Coronary artery (tissue), 2 donors: Measurements from ENCODE around the gene MAPT.
"Not testable (repeated sequence)": the region's sequence is repeated elsewhere in the genome, so short reads cannot be mapped to it uniquely, and the experiment has no call there.

ENCODE experiments used
- DNase-seq: peaks from one replicate; pipeline ENCODE4 v3.0.0-alpha.2; 2017; ENCODE audit warnings: low spot score
- H3K27ac ChIP-seq, 2 donors: fragments of 200-600 bp; sonication (generic); one replicate each; pipeline ENCODE4 v1.5.1; 2016 to 2019
- H3K4me3 ChIP-seq: fragments of 200-600 bp; sonication (generic); 2 replicates; pipeline ENCODE4 v1.5.1; 2016; ENCODE audit warnings: mild to moderate bottlenecking, moderate library complexity
- TF ChIP-seq, protein P1 (sequence below): fragments of 200-600 bp; sonication (generic); IDR thresholded peaks from one replicate; pipeline ENCODE4 v1.5.1; 2019; ENCODE audit warnings: antibody characterized with exemption

Gene MAPT

DNA sequence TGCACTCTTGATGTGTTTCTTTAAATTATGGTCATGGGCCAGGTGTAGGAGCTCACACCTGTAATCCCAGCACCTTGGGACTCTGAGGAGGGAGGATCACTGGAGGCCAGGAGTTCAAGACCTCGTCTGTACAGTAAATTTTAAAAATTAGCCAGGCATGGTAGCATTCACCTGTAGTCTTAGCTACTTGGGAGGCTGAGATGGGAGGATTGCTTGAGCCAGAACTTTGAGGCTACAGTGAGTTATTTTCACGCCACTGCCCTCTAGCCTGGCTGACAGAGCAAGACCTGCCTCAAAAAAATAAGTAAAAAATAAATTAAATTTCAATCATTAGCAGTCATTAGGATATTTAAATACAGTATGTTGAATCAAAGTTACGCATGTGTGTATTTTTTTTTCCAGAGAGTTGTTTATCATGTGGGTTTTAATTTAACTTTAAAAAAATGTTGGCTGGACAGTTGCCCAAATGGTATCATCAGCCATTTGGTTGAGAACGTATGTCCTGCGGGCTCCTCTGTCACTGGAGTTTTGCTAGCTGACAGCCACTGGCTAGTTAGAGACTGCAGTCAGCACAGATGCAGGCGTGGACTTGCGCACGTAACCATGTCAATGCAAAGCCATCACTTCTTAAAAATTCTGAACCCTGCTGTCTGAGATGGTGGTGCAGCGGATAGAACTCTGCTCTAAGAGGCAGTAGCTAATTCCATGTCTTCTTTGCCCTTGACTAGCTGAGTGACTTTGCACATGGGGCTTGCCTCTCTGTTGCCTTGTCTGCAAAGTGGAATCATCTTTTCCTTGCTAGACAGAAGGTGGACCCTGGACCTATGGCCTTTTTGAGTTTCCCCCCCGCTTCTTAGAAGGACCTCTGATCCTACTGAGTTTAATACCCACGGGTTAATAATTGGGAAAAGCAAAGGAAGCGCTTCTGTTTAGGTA is 40.0 kb downstream of the MAPT start:
- Histone ChIP-seq H3K27ac (no peak overlapping the region), H3K4me3 (no peak overlapping the region)
- TF ChIP-seq, protein P1, sequence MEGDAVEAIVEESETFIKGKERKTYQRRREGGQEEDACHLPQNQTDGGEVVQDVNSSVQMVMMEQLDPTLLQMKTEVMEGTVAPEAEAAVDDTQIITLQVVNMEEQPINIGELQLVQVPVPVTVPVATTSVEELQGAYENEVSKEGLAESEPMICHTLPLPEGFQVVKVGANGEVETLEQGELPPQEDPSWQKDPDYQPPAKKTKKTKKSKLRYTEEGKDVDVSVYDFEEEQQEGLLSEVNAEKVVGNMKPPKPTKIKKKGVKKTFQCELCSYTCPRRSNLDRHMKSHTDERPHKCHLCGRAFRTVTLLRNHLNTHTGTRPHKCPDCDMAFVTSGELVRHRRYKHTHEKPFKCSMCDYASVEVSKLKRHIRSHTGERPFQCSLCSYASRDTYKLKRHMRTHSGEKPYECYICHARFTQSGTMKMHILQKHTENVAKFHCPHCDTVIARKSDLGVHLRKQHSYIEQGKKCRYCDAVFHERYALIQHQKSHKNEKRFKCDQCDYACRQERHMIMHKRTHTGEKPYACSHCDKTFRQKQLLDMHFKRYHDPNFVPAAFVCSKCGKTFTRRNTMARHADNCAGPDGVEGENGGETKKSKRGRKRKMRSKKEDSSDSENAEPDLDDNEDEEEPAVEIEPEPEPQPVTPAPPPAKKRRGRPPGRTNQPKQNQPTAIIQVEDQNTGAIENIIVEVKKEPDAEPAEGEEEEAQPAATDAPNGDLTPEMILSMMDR, result no peak
- DNase-seq, result no peak

DNA sequence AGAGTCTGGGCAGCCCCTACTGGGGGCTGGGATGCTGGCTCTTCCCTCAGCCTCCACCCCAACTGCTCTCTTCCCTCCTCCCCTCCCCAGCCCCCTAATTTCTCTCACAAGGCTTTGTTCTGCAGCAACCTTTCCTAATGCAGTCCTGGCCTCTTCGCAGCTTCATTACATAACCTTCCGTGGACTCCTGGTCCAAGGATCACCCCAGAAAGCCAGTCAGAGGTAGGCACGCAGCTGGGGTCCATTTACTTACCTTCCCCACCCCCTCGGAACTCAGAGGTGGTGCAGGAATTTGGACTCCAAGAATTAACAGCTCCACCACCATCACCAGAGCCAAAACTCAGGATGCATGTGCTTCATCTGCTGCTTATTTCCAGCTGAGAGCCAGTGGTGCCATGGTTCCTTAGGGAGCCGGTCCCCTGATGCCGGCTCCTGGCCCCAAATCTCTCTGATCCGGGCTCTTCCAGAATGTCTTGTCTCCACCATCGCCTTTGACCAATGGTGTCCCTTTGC is 40.9 kb downstream of the MAPT start:
- H3K27ac ChIP-seq, result no peak overlapping the region
- H3K4me3 ChIP-seq, result no peak overlapping the region
- TF ChIP-seq, protein P1, result no peak
- DNase-seq, result no peak

DNA sequence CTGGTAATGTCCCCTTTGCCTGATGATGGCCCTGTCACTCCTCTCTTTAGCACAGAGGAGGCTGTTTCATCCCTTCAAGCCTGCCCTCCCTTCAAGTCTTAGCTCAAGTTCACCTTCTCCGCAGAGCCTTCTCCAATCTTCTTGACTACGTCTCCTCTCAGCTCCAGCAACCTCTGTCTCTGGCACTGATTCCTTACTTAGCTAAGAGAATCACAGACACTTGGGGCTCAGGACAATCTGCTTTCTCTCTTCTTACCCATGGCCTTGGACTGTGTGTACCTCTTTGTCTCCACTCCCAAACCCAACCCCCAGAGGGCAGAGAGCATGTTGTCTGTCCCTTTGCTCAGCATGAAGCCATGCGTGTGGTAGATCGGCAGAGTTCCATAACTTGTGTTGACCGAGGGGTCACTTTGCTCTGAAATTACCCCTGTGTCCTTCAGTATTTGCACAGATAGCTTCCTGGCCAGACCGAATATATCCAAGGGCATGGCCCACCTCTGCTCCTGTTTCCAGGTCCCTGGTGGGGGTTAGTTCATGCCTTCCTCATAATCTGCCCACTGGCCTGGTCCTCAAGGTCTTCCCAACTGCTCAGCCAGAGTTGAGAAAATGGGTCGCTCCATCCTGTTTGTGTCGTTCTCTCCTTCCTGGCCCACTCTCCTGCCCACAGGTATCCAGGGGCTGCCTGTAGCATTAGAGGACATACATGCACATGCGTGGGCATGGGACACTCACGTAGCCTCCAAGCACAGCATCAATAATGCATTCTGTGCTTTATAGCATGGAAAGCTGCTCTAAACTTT is 41.6 kb downstream of the MAPT start:
- DNase-seq, result no peak
- TF ChIP-seq, protein P1, result no peak
- Histone ChIP-seq H3K4me3 (no peak overlapping the region), H3K27ac (no peak overlapping the region)

DNA sequence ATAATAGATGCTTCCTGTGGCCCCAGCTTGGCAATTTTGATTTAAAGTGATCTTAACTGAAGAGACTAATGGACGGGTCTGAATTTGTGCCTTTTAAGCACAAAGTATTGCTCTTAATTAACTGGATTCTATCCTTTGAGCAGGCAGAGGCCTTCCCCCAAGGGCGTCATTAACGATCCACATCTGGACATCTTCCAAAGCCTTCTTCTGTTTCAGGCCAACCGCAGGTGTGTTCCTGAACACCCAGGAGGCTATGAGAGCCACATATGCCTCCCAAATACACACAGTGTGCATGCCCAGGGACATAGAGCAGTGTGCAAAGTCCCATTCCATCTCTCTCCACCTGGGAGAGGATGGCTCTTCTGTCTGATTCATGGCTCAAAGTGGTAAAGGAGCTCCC is 42.3 kb downstream of the MAPT start:
- Histone ChIP-seq H3K27ac (no peak overlapping the region), H3K4me3 (no peak overlapping the region)
- TF ChIP-seq, protein P1, result no peak
- DNase-seq, result no peak

DNA sequence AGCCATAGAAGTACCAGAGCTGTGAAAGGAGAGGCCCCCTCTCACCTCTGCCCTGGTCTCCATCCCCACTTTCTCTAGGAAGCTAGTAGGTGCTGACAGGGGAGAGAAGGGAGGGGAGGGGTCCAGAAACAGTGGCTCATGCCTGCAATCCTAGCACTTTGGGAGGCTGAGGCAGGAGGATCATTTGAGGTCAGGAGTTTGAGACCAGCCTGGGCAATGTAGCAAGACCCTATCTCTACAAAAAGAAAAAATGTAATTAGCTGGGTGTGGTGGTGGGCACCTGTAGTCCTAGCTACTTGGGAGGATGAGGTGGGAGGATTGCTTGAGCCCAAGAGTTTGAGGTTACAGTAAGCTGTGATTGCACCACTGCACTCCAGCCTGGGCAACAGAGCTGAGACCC is 42.8 kb downstream of the MAPT start:
- DNase-seq, H3K27ac ChIP-seq, H3K4me3 ChIP-seq: not testable (repeated sequence)

DNA sequence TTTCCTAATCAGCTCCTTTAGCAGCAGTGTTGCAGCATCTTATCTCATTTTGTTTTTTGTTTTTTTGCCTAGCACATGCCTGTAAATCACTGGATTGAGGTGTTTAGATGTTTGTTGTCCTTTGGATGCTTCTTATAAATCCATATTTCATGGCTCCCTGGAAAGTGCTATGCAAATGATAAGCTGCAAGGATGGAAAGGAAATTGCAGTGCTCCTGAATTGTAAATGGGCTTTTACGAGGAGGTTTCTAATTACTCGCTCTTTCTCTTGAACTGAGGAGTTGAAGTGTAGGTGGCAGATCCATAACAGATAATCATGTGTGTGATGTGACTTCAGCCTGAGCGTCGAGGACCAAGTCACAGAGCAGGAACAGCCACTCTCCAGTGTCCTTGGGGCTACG is 45.0 kb downstream of the MAPT start:
- TF ChIP-seq, protein P1, result no peak
- no peak overlapping the region for H3K27ac ChIP-seq
- no peak overlapping the region for H3K4me3 ChIP-seq
- no peak for DNase-seq

DNA sequence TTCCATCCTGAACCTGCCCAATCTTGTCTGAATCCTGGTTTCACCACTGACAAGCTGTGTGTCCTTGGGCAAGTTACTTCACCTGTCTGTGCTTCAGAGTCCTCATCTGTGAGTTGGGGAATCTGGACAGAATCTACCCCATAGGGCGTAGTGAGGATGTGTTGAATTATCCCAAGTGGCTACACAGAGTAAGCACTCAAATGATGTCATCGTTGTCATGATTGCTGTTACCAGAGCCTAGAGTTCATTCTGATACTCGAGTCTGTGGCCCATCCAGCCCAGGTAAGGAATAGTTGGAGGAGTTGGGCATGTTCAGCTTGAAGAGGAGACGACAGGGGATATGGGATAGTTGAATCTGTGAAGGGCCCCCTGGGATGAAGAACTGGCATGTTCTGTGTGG is 45.9 kb downstream of the MAPT start:
- TF ChIP-seq, protein P1, result no peak
- Histone ChIP-seq H3K27ac (no peak overlapping the region), H3K4me3 (no peak overlapping the region)
- DNase-seq, result no peak
